ENCODE results near the gene FAM210B.

- TF ChIP-seq NFE2L2 (conservative IDR thresholded peaks at IDR 0.05; ENCODE audit: low read length) (no peak), SREBF2 (IDR thresholded peaks at IDR 0.05) (no peak), CTCF (IDR thresholded peaks at IDR 0.05) (no peak), POLR2A (IDR thresholded peaks at IDR 0.05; ENCODE audit: low read length) (no peak), EP300 (IDR thresholded peaks at IDR 0.05) (no peak), CHD2 (IDR thresholded peaks at IDR 0.05; ENCODE audit: low read length, partially characterized antibody) (no peak), ESRRA (IDR thresholded peaks at IDR 0.05; ENCODE audit: borderline replicate concordance, low read length) (no peak), HOXB13 (CRISPR knock-in tag; IDR thresholded peaks at IDR 0.05; ENCODE audit: low read depth) (no peak), MAFK (IDR thresholded peaks at IDR 0.05; ENCODE audit: partially characterized antibody) (no peak), JUNB (IDR thresholded peaks at IDR 0.05) (no peak), NPAS2 (CRISPR knock-in tag; IDR thresholded peaks at IDR 0.05; ENCODE audit: borderline replicate concordance) (no peak), ZC3H11A (IDR thresholded peaks at IDR 0.05) (no peak)
These were observed 22.7 kb downstream of the FAM210B start for GRCh38 chr20:56381501-56381900.
